Measurements from ENCODE around the gene SEPTIN2. TPM values are rescaled to one million over a fixed set of nuclear protein-coding genes. Genes with fewer than 3 reads are reported as not detected.
"Not testable (repeated sequence)": the region's sequence is repeated elsewhere in the genome, so short reads cannot be mapped to it uniquely, and the experiment has no call there.

Gene SEPTIN2
- total RNA-seq, 4 donors from 2014 or later: 295 to 372 (median 307) TPM

DNA sequence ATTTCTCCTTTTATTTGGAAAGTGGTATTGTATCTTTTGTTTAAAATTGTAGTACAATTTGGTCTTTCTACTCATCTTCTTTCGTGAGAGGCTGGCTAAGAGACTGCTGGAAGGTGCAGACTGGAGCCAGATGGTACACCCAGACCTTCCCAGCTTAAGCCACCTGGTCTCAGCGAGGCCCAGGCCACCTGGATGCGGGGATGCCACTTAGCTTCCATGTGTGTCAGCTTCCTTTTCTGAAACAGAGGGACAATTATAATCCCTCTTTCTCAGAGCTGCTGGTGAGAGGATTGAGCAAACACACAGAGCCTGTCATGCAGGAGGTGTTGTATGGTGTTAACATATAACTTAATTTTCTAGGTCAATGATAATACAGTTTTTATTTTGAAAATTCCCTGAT lies 57.7 kb downstream of the SEPTIN2 start:
- TF ChIP-seq, protein P1, sequence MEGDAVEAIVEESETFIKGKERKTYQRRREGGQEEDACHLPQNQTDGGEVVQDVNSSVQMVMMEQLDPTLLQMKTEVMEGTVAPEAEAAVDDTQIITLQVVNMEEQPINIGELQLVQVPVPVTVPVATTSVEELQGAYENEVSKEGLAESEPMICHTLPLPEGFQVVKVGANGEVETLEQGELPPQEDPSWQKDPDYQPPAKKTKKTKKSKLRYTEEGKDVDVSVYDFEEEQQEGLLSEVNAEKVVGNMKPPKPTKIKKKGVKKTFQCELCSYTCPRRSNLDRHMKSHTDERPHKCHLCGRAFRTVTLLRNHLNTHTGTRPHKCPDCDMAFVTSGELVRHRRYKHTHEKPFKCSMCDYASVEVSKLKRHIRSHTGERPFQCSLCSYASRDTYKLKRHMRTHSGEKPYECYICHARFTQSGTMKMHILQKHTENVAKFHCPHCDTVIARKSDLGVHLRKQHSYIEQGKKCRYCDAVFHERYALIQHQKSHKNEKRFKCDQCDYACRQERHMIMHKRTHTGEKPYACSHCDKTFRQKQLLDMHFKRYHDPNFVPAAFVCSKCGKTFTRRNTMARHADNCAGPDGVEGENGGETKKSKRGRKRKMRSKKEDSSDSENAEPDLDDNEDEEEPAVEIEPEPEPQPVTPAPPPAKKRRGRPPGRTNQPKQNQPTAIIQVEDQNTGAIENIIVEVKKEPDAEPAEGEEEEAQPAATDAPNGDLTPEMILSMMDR (IDR thresholded peaks at IDR 0.05): no peak
- ATAC-seq (ENCODE audit: low FRiP score): no peak
- no peak for DNase-seq (ENCODE audit: low spot score)

DNA sequence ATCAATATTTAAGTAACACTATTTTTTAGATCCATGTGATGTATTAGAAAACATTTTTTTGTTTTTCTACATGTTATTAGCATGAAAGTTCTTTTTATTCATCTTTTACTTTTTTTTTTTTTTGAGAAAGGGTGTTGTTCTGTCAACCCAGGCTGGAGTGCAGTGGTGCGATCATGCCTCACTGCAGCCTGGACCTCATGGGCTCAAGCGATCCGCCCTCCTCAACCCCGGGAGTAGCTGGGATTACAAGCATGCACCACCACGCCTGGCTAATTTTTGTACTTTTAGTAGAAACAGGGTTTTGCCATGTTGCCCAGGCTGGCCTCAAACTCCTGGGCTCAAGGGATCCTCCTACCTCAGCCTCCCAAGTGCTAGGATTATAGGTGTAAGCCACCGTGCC lies 58.2 kb downstream of the SEPTIN2 start:
- ATAC-seq (ENCODE audit: low FRiP score); DNase-seq (ENCODE audit: low spot score): not testable (repeated sequence)

DNA sequence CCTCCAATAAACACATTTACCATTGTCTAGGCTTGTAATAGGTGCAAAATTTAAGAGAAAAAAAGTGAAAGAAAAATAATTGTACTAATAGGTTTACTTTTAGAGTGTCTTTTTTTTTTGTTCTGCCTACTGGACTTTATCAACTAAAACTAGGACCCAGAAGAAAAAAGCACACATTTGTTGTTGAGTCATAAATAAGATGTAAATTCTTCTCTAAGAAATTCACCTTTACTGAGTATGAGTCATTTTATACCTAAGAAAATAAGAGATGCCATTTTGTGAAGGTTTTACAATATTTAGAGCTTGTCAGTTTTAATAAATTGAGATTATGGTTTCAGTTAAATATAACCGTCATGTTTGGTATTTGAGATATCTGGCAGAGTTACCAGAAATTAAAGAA lies 59.6 kb downstream of the SEPTIN2 start:
- DNase-seq (ENCODE audit: low spot score): no peak
- TF ChIP-seq, protein P1 (IDR thresholded peaks at IDR 0.05): no peak
- ATAC-seq (ENCODE audit: low FRiP score): no peak

DNA sequence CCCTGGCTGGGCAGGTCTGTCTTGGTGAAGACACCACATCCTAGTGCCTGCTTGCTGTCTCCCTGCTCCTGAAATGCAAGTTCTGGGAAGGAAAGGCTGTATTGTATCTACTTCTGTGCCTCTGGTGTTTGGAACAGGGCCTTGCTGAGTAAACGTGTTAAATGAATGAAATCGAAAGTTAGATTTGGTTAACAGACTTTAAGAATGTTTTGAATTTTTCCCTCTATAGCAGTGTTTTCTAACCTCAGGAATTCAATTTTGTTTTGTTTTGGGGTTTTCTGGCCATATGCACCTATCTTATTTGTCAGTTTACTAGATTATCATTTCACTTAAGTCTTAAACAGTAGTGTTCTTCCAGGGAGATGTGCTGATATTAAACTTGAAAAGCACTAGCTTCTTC lies 61.1 kb downstream of the SEPTIN2 start:
- no peak for DNase-seq (ENCODE audit: low spot score)
- TF ChIP-seq, protein P1 (IDR thresholded peaks at IDR 0.05): no peak
- ATAC-seq (ENCODE audit: low FRiP score): no peak

DNA sequence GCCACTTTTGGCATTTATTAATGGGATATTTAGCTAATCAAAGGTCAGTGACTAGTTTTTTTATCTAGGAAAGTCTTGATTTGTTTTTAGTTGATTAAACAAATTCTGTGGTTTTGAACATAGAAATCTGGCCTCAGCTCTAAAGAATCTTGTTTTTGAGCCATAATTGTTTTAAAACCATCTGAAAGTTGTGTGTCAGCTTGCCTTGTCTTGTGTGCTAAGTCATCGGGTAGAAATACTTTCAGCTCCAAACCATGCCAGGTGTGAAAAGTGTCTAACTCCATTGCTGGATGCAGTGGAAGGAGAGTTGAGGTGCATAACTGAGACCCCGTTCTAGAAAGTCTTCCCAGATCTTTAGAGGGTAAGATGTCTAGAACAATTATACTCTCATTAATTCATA lies 63.1 kb downstream of the SEPTIN2 start:
- TF ChIP-seq, protein P1 (IDR thresholded peaks at IDR 0.05): no peak
- DNase-seq (ENCODE audit: low spot score) (no peak), ATAC-seq (ENCODE audit: low FRiP score) (no peak)

DNA sequence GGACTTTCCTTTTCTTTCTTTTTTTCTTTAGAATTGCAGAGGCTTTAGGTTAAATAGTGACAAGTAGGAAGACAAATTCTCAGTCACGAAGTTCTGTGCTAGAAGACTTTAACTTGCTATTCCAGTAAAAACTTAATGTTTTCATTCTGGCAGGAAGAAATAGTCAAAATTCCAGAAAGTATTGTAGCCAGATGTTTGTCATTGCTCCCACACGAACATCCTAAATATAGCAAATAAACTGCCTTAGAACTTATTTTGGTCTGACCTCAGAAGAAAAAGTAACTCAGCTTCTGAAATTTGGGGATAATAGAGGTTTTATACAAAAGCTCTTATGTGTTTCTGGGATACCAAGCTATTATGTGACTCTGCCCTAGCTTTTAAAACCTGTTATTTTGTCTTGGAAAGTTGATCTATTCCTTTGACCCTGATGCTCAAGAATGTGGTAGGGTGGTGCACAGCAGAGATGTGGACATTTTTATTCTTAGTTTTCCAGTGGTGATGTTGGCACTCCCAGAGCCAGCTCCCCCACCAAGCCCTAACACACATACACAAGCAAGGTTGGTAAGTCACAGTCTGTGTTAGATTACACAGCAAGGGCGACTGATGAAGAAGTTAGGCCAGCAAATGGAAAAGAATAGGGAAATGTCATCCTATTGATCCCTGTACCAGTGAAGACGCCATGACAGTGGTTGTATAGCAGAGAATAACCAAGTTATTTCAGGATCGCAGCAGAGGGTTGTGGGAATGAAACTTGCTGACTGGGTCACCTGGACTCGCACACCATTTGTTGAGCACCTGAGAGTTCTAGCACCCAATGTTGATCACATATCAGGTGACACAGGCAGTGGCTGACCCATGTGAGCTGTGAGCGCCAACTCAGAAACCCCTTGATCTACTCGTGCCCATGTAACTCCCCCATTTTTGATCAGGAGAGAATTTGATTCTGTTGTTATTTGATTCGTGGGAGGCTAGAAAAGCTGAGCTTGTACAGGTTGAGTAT lies 64.1 kb downstream of the SEPTIN2 start:
- TF ChIP-seq, protein P1 (IDR thresholded peaks at IDR 0.05): no peak
- no peak for ATAC-seq (ENCODE audit: low FRiP score)

DNA sequence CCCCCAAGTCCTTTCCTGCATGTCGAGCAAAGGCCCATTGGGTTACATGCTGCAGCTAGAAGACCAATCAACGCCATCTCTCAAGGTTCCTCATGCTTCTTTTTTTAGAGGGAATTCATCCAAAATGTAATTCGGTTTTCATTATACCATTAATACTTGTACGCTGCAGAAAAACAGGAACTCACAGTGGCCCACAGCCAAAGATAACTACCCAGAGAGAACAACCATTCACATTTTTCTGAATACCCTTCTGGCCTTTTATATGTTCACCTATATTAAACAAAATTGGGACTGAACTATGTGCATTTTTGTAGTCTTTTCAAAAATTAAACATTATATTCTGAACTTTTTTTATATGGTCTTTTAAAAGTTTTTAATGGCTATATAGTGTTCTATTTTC lies 66.1 kb downstream of the SEPTIN2 start:
- TF ChIP-seq, protein P1 (IDR thresholded peaks at IDR 0.05): no peak
- DNase-seq (ENCODE audit: low spot score): no peak
- ATAC-seq (ENCODE audit: low FRiP score): no peak

More for the DNA sequence above, 64.1 kb downstream of the SEPTIN2 start:
- no peak for DNase-seq (ENCODE audit: low spot score)

DNA sequence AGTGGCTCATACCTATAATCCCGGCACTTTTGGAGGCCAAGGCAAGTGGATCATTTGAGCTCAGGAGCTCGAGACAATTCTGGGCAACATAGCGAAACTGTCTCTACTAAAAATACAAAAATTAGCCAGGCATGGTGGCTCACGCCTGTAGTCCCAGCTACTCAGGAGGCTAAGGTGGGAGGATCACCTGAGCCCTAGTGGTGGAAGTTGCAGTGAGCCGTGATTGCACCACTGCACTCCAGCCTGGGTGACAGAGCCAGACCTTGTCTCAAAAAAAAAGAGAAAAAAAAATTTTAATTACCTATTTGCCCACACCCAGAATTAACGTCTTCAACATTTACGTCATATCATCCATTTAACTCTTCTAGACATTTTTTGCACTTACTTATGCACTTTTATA lies 69.7 kb downstream of the SEPTIN2 start:
- not testable (repeated sequence) for ATAC-seq (ENCODE audit: low FRiP score); DNase-seq (ENCODE audit: low spot score)

Measured in omental fat pad (tissue), 4 donors.